SK-N-SH treated with all-trans-retinoic acid at 6 μM for 48 hours (cell line): Measurements from ENCODE around the gene EML6.

Experiments used
- CSDC2 ChIP-seq: fragments of 250-450 bp; sonication (Bioruptor Pico); IDR thresholded peaks from 2 replicates; pipeline ENCODE4 v1.5.0; 2020; ENCODE audit warnings: mild to moderate bottlenecking, moderate library complexity
- CSRNP3 ChIP-seq: fragments of 250-450 bp; sonication (Bioruptor Pico); IDR thresholded peaks from 2 replicates; pipeline ENCODE4 v1.5.1; 2021; ENCODE audit warnings: mild to moderate bottlenecking, moderate library complexity
- RARB ChIP-seq: fragments of 250-450 bp; sonication (Bioruptor Pico); IDR thresholded peaks from 2 replicates; pipeline ENCODE4 v1.8.0; 2021; ENCODE audit warnings: mild to moderate bottlenecking, moderate library complexity
- ZFP3 ChIP-seq: fragments of 250-450 bp; sonication (Bioruptor Pico); IDR thresholded peaks from 2 replicates; pipeline ENCODE4 v1.5.0; 2020; ENCODE audit warnings: mild to moderate bottlenecking, moderate library complexity
- ZFP30 ChIP-seq: fragments of 450-650 bp; formaldehyde crosslinking; IDR thresholded peaks from 2 replicates; pipeline ENCODE4 v1.5.0; 2022; ENCODE audit warnings: mild to moderate bottlenecking, moderate library complexity
- ZNF8 ChIP-seq: fragments of 450-650 bp; formaldehyde crosslinking; IDR thresholded peaks from 2 replicates; pipeline ENCODE4 v1.5.0; 2020; ENCODE audit warnings: mild to moderate bottlenecking, moderate library complexity

- TF ChIP-seq ZNF8 (no peak), CSDC2 (no peak), ZFP3 (CRISPR knock-in tag) (no peak), ZFP30 (no peak), CSRNP3 (CRISPR knock-in tag) (no peak), RARB (CRISPR knock-in tag) (no peak)
Measured at GRCh38 chr2:54904836-54905235, 181.4 kb downstream of the EML6 start.
